A549 treated with GW870086 at 1 μM for 4 hours (cell line): ENCODE measurements around the gene PPFIA4. TPM values are rescaled to one million over a fixed set of nuclear protein-coding genes. Genes with fewer than 3 reads are reported as not detected.

Source experiments
- total RNA-seq: library from RNA; stranded (reverse); fragments of 200-300 nt; extraction: Qiagen RNA extraction; gene quantifications from 5 replicates; pipeline ENCODE4 v1.2.3, GENCODE V29; 2022; ENCODE audit warnings: low read depth

PPFIA4 gene
- 0.23 to 0.63 TPM (median 0.40 TPM) in 5 replicates for total RNA-seq

GRCh38 chr1:203026031-203026665 is at the start of gene PPFIA4:
Gene PPFIA4, plus strand, starts transcription at chr1:203026491. Its CDS starts 12,518 bp downstream, at chr1:203039009.

GRCh38 chr1:203006948-203007871 is 19.1 kb upstream of the PPFIA4 start, which contains the start of gene TMEM183A:
Gene TMEM183A, plus strand, starts transcription at chr1:203007374. Its CDS starts 92 bp downstream, at chr1:203007466.

DNA sequence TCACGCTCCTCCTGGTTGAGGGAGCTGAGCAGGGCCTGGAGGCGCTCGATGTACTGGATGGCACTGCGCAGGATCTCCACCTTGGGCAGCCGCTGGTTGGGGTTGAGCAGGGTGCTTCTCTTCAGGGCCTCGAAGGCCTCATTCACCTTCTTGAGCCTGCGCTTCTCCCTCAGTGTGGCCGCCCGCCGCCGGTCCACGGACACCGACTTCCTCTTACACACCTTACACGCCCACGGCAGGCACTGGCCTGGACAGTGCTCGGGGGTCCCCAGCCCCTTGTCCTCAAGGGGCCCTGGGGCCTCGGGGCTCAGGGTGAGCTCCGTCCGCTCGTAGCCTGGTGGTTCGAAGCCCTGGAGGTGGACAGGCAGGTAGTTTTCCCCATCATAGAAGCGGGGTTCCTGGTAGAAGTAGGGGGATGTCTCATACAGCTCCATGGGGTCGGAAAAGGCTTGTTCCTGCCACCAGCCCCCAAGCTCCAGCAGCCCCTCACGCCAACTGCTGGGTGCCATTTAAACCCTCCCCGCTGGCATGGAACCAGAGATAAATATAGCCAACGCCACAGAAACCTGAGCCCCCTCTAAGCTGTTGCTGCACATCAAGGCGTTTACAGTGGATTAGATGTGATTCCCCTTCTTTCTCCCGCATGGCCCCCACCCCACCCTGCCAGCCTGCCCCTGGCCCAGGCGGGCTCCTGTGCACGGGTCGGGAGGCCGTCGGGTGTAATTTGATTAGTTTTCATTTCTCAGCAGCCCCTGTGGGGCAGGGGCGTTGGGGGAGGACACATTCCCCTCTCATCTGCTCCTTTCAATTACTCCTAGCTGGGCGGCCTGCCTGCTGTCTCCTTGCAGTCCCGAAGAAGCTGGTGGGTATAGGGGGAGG is 59.5 kb downstream of the PPFIA4 start, which contains the start of gene MYOG:
Gene MYOG, minus strand, starts transcription at position 485 of the 879 bp plus-strand sequence. Its CDS starts 51 bp downstream, at position 434.

GRCh38 chr1:203127666-203128430 is 101.6 kb downstream of the PPFIA4 start, which contains the start of gene ADORA1:
Gene ADORA1, plus strand, starts transcription at chr1:203127726. Its CDS starts 1,116 bp downstream, at chr1:203128842.

Other genes starting within 250 kb of the PPFIA4 start
- gene KDM5B, start 218.1 kb upstream of the PPFIA4 start, total RNA-seq = 13.0 to 17.3 TPM (median 15.6 TPM) in 5 replicates
- gene PCAT6, start 215.5 kb upstream of the PPFIA4 start, total RNA-seq = 2.4 to 3.9 TPM (median 3.3 TPM) in 5 replicates
- gene RABIF, start 137.3 kb upstream of the PPFIA4 start, total RNA-seq = 14.1 to 15.0 TPM (median 14.7 TPM) in 5 replicates
- gene KLHL12, start 99.3 kb upstream of the PPFIA4 start, total RNA-seq = 15.4 to 17.9 TPM (median 17.0 TPM) in 5 replicates
- 55.3 to 64.2 TPM (median 62.8 TPM) in 5 replicates for gene ADIPOR1, start 68.2 kb upstream of the PPFIA4 start, total RNA-seq
- 20.2 to 24.7 TPM (median 21.7 TPM) in 5 replicates for gene CYB5R1, start 59.2 kb upstream of the PPFIA4 start, total RNA-seq
- 44.0 to 53.7 TPM (median 52.3 TPM) in 5 replicates for gene TMEM183A, start 19.1 kb upstream of the PPFIA4 start, total RNA-seq
- gene MYOG, start 59.5 kb downstream of the PPFIA4 start, total RNA-seq = not detected in 5 replicates
- gene ADORA1, start 101.2 kb downstream of the PPFIA4 start, total RNA-seq = 0.58 to 1.2 TPM (median 0.80 TPM) in 5 replicates
- 0.07 TPM in 1 of 5 replicates, not detected in the others for gene MYBPH, start 149.3 kb downstream of the PPFIA4 start, total RNA-seq
- gene CHI3L1, start 160.2 kb downstream of the PPFIA4 start, total RNA-seq = not detected in 5 replicates
- gene CHIT1, start 203.2 kb downstream of the PPFIA4 start, total RNA-seq = not detected in 5 replicates